Activated CD4-positive, alpha-beta T cell treated with anti-CD3 and anti-CD28 coated beads, Interleukin-2, amount 50 U/mL, for 24 hours (primary cell): ENCODE results near the gene UBXN6.

ENCODE experiments used
- DNase-seq, 2 donors: peaks; one replicate each; pipeline ENCODE4 v3.0.0-alpha.2; 2020; ENCODE audit warnings: low read depth in 1 of 2, low spot score in 1 of 2

The UBXN6 gene

GRCh38 chr19:4493929-4494690 is 36.5 kb upstream of the UBXN6 start:
- DNase-seq, result no peak

GRCh38 chr19:4493104-4493928 is 35.7 kb upstream of the UBXN6 start:
- DNase-seq, result no peak

- no peak for DNase-seq
These were observed 34.9 kb upstream of the UBXN6 start for GRCh38 chr19:4492337-4493103.

GRCh38 chr19:4491446-4491845 is 33.9 kb upstream of the UBXN6 start:
- no peak for DNase-seq

- no peak for DNase-seq
These were observed 30.9 kb upstream of the UBXN6 start for GRCh38 chr19:4488496-4488895.

GRCh38 chr19:4487572-4487971 is 30.0 kb upstream of the UBXN6 start:
- DNase-seq, result no peak

- DNase-seq, result no peak
These were observed 25.8 kb upstream of the UBXN6 start for GRCh38 chr19:4483385-4483784.

- no peak for DNase-seq
These were observed 25.2 kb upstream of the UBXN6 start for GRCh38 chr19:4482721-4483364.

GRCh38 chr19:4477034-4477801 is 19.6 kb upstream of the UBXN6 start:
- no peak for DNase-seq

GRCh38 chr19:4474514-4475022 is 17.0 kb upstream of the UBXN6 start:
- DNase-seq, result no peak

GRCh38 chr19:4473763-4474513 is 16.3 kb upstream of the UBXN6 start:
- no peak for DNase-seq

GRCh38 chr19:4473011-4473762 is 15.6 kb upstream of the UBXN6 start:
- DNase-seq, result no peak

- DNase-seq, result no peak
These were observed 14.8 kb upstream of the UBXN6 start, which contains the start of gene HDGFL2 for GRCh38 chr19:4472174-4472974. TSS of gene HDGFL2 (plus strand) at chr19:4472297. CDS start at chr19:4472351, 54 bp downstream.

- DNase-seq, result peak; percentile 86 to 98
These were observed 14.0 kb upstream of the UBXN6 start for GRCh38 chr19:4471403-4472173.

GRCh38 chr19:4467835-4468234 is 10.2 kb upstream of the UBXN6 start:
- DNase-seq, result no peak

GRCh38 chr19:4464815-4465581 is 7.4 kb upstream of the UBXN6 start:
- no peak for DNase-seq
